ENCODE data around the gene SPSB4. TPM values are rescaled to one million over a fixed set of nuclear protein-coding genes. Genes with fewer than 3 reads are reported as not detected.

SPSB4 gene
- total RNA-seq, 1 donor = not detected

- DNase-seq (ENCODE audit: insufficient read length, low spot score, missing footprints) = peak; percentile 87
These were observed 25.8 kb downstream of the SPSB4 start for GRCh38 chr3:141076797-141077571.

GRCh38 chr3:141077631-141078030, 26.5 kb downstream of the SPSB4 start:
- Histone ChIP-seq H3K27me3 (ENCODE audit: insufficient read depth, low read length) (no peaks in the 10 kb centered on the region), H3K27ac (ENCODE audit: low read depth, low read length) (peak overlapping the region; percentile 54), H3K4me1 (ENCODE audit: insufficient read depth, low read length) (peaks cover 8% of the 10 kb centered on the region), H4K20me1 (ENCODE audit: insufficient read depth, low read length) (no peaks in the 10 kb centered on the region), H2AFZ (ENCODE audit: low read length) (peak overlapping the region; percentile 95), H3K4me3 (ENCODE audit: insufficient read depth, low read length) (peak overlapping the region; percentile 68), H3K36me3 (ENCODE audit: insufficient read depth, low read length) (no peaks in the 10 kb centered on the region), H3K9me3 (ENCODE audit: low read depth, low read length) (no peaks in the 10 kb centered on the region), H3K4me2 (ENCODE audit: insufficient read depth, low read length) (peak overlapping the region; percentile 89), H3K79me2 (ENCODE audit: insufficient read depth, low read length) (no peaks in the 10 kb centered on the region)
- DNase-seq (ENCODE audit: insufficient read length, low spot score, missing footprints) = no peak
- TF ChIP-seq CTCF (IDR thresholded peaks at IDR 0.05; ENCODE audit: extremely low read depth, low read depth, low read length) = no peak

More at GRCh38 chr3:141076797-141077571, 25.8 kb downstream of the SPSB4 start:
- no peaks in the 10 kb centered on the region for H3K27me3 ChIP-seq (ENCODE audit: insufficient read depth, low read length)
- no peaks in the 10 kb centered on the region for H3K79me2 ChIP-seq (ENCODE audit: insufficient read depth, low read length)
- H4K20me1 ChIP-seq (ENCODE audit: insufficient read depth, low read length) = no peaks in the 10 kb centered on the region
- no peak for TF ChIP-seq CTCF (IDR thresholded peaks at IDR 0.05; ENCODE audit: extremely low read depth, low read depth, low read length)
- peak overlapping the region; percentile 89 for H3K4me2 ChIP-seq (ENCODE audit: insufficient read depth, low read length)
- H3K36me3 ChIP-seq (ENCODE audit: insufficient read depth, low read length) = no peaks in the 10 kb centered on the region
- H3K27ac ChIP-seq (ENCODE audit: low read depth, low read length) = peak overlapping the region; percentile 65
- H3K4me3 ChIP-seq (ENCODE audit: insufficient read depth, low read length) = peak overlapping the region; percentile 68
- H3K9me3 ChIP-seq (ENCODE audit: low read depth, low read length) = no peaks in the 10 kb centered on the region
- peak overlapping the region; percentile 95 for H2AFZ ChIP-seq (ENCODE audit: low read length)
- peaks cover 8% of the 10 kb centered on the region for H3K4me1 ChIP-seq (ENCODE audit: insufficient read depth, low read length)

DNA sequence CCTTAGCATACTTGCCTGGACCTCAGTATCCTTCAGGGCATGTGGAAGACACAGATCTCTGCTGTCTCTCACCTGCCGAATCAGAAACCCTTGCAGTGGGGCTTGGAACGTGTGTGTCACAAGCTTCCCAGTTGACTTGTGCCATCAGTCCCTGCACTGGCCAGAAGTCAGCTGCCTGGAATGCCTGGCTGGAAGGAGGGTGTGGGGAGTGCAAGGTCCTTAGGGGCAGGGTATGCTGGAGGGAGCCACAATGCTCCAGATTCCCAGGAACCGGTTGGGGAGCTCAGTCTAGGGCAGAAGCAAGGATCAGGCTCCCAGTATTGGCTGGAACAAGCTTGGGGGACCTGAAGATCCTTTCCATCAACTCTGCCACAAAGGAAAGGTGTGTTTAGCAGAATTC, 27.1 kb downstream of the SPSB4 start:
- Histone ChIP-seq H3K36me3 (ENCODE audit: insufficient read depth, low read length) (no peaks in the 10 kb centered on the region), H3K27me3 (ENCODE audit: insufficient read depth, low read length) (no peaks in the 10 kb centered on the region), H3K4me1 (ENCODE audit: insufficient read depth, low read length) (peaks cover 8% of the 10 kb centered on the region), H4K20me1 (ENCODE audit: insufficient read depth, low read length) (no peaks in the 10 kb centered on the region), H2AFZ (ENCODE audit: low read length) (no peak overlapping the region), H3K79me2 (ENCODE audit: insufficient read depth, low read length) (no peaks in the 10 kb centered on the region), H3K27ac (ENCODE audit: low read depth, low read length) (no peak overlapping the region), H3K4me3 (ENCODE audit: insufficient read depth, low read length) (no peak overlapping the region), H3K9me3 (ENCODE audit: low read depth, low read length) (no peaks in the 10 kb centered on the region), H3K4me2 (ENCODE audit: insufficient read depth, low read length) (no peak overlapping the region)
- TF ChIP-seq CTCF (IDR thresholded peaks at IDR 0.05; ENCODE audit: extremely low read depth, low read depth, low read length) = no peak
- no peak for DNase-seq (ENCODE audit: insufficient read length, low spot score, missing footprints)

- Histone ChIP-seq H3K36me3 (ENCODE audit: insufficient read depth, low read length) (no peaks in the 10 kb centered on the region), H3K27ac (ENCODE audit: low read depth, low read length) (no peak overlapping the region), H3K79me2 (ENCODE audit: insufficient read depth, low read length) (no peaks in the 10 kb centered on the region), H3K4me1 (ENCODE audit: insufficient read depth, low read length) (peaks cover 8% of the 10 kb centered on the region), H3K9me3 (ENCODE audit: low read depth, low read length) (peaks cover 4% of the 10 kb centered on the region), H3K27me3 (ENCODE audit: insufficient read depth, low read length) (no peaks in the 10 kb centered on the region), H3K4me3 (ENCODE audit: insufficient read depth, low read length) (no peak overlapping the region), H4K20me1 (ENCODE audit: insufficient read depth, low read length) (no peaks in the 10 kb centered on the region), H3K4me2 (ENCODE audit: insufficient read depth, low read length) (no peak overlapping the region), H2AFZ (ENCODE audit: low read length) (no peak overlapping the region)
- no peak for TF ChIP-seq CTCF (IDR thresholded peaks at IDR 0.05; ENCODE audit: extremely low read depth, low read depth, low read length)
- peak; percentile 30 for DNase-seq (ENCODE audit: insufficient read length, low spot score, missing footprints)
These were observed 29.3 kb downstream of the SPSB4 start for GRCh38 chr3:141080431-141080830.

Measured in osteoblast (primary cell).